SK-N-SH (cell line): ENCODE results near the gene HSPA14. TPM values are rescaled to one million over a fixed set of nuclear protein-coding genes. Genes with fewer than 3 reads are reported as not detected.
A peak's percentile ranks its signal among the peaks of the same experiment; 100 is the strongest.

Source experiments
- CTCF ChIA-PET: fragments of 300-600, 350-600 bp; formaldehyde crosslinking; extraction: SDS; loops from one replicate; lab custom pipeline; 2021; lab: Yijun Ruan, JAX
- POLR2A ChIA-PET: fragments of 350-600 bp; sonication (Branson Sonifier 250); formaldehyde crosslinking; extraction: SDS; loops from one replicate; lab custom pipeline; 2020; ENCODE audit warnings: antibody characterized with exemption, inconsistent platforms; lab: Yijun Ruan, JAX
- DNase-seq: peaks from one replicate; pipeline ENCODE4 v3.0.0; 2012
- H2AFZ ChIP-seq: fragments of 200-600 bp; sonication (generic); 2 replicates; pipeline ENCODE4 v1.8.1; 2016; ENCODE audit warnings: antibody characterized with exemption, mild to moderate bottlenecking, low read depth
- H3F3A ChIP-seq: fragments of 200-600 bp; sonication (generic); replicated peaks from 2 replicates; pipeline ENCODE3; 2016; ENCODE audit warnings: antibody characterized with exemption, mild to moderate bottlenecking; ENCODE audit not compliant: insufficient read depth
- H3K27ac ChIP-seq, 2 experiments: fragments of 200-500 bp in 1 of 2; fragments of 200-600 bp in 1 of 2; sonication (Bioruptor generic) in 1 of 2; sonication (generic), shearing (Covaris generic) in 1 of 2; 2 replicates each; pipeline versions ENCODE4 v1.5.1 to v1.6.1; 2014 to 2016; ENCODE audit warnings: low read depth in 2 of 2, inconsistent platforms in 1 of 2, low read length in 1 of 2, mild to moderate bottlenecking in 1 of 2, mixed read lengths in 1 of 2
- H3K27me3 ChIP-seq: fragments of 200-600 bp; sonication (generic), shearing (Covaris generic); 2 replicates; pipeline ENCODE4 v1.6.1; 2016; ENCODE audit warnings: mixed run types; ENCODE audit not compliant: insufficient read depth
- H3K36me3 ChIP-seq, 2 experiments: fragments of 200-500 bp in 1 of 2; fragments of 200-600 bp in 1 of 2; sonication (Bioruptor generic) in 1 of 2; sonication (generic) in 1 of 2; replicated peaks in 1 of 2; 2 replicates each; pipeline versions ENCODE3 to v1.5.1; 2014 to 2016; ENCODE audit warnings: low read length in 1 of 2, mild to moderate bottlenecking in 1 of 2; ENCODE audit not compliant: insufficient read depth in 2 of 2, control insufficient read depth in 1 of 2
- H3K4me1 ChIP-seq, 2 experiments: fragments of 200-500 bp in 1 of 2; fragments of 200-600 bp in 1 of 2; sonication (Bioruptor generic) in 1 of 2; sonication (generic), shearing (Covaris generic) in 1 of 2; 2 replicates each; pipeline versions ENCODE4 v1.5.1 to v1.6.1; 2014 to 2016; ENCODE audit warnings: low read depth in 1 of 2, low read length in 1 of 2, mixed run types in 1 of 2; ENCODE audit not compliant: insufficient read depth in 2 of 2, control insufficient read depth in 1 of 2
- H3K4me2 ChIP-seq: fragments of 200-600 bp; sonication (generic), shearing (Covaris generic); 2 replicates; pipeline ENCODE4 v1.6.1; 2017; ENCODE audit warnings: mixed run types
- H3K4me3 ChIP-seq, 2 experiments: fragments of 200-500 bp in 1 of 2; fragments of 200-600 bp in 1 of 2; sonication (Bioruptor generic) in 1 of 2; sonication (generic), shearing (Covaris generic) in 1 of 2; 2 replicates each; pipeline versions ENCODE4 v1.5.1 to v1.8.1; 2014 to 2016; ENCODE audit warnings: low read depth in 2 of 2, inconsistent platforms in 1 of 2, low read length in 1 of 2, mild to moderate bottlenecking in 1 of 2, mixed read lengths in 1 of 2, moderate library complexity in 1 of 2
- H3K79me2 ChIP-seq: fragments of 200-600 bp; sonication (generic); 2 replicates; pipeline ENCODE4 v1.8.1; 2017; ENCODE audit warnings: mild to moderate bottlenecking; ENCODE audit not compliant: insufficient read depth
- H3K9ac ChIP-seq: fragments of 200-600 bp; sonication (generic); 2 replicates; pipeline ENCODE4 v1.6.1; 2017; ENCODE audit warnings: mixed run types
- H3K9me2 ChIP-seq: fragments of 200-600 bp; sonication (generic); 2 replicates; pipeline ENCODE4 v1.6.1; 2017; ENCODE audit warnings: mixed run types
- H3K9me3 ChIP-seq: fragments of 200-600 bp; sonication (generic); 2 replicates; pipeline ENCODE4 v1.6.1; 2017; ENCODE audit warnings: mixed run types, mild to moderate bottlenecking, moderate library complexity
- H4K20me1 ChIP-seq: fragments of 200-600 bp; sonication (generic); 2 replicates; pipeline ENCODE4 v1.6.1; 2017; ENCODE audit warnings: mild to moderate bottlenecking, mixed run types; ENCODE audit not compliant: insufficient read depth
- ELF1 ChIP-seq: IDR thresholded peaks from 2 replicates; pipeline ENCODE4 v1.4.0; 2012
- FOXJ3 ChIP-seq: sonication (generic); formaldehyde crosslinking; IDR thresholded peaks from 2 replicates; pipeline ENCODE4 v1.5.1; 2020; ENCODE audit warnings: mild to moderate bottlenecking, missing genetic modification reagents
- FOXM1 ChIP-seq: IDR thresholded peaks from 2 replicates; pipeline ENCODE4 v1.4.0; 2012; ENCODE audit warnings: low read depth, mild to moderate bottlenecking
- JUND ChIP-seq: IDR thresholded peaks from 2 replicates; pipeline ENCODE4 v1.4.0; 2012
- MXI1 ChIP-seq: IDR thresholded peaks from 2 replicates; pipeline ENCODE4 v1.6.1; 2012; ENCODE audit warnings: mild to moderate bottlenecking, low read depth, low read length, improper control_type of control experiment
- RCOR1 ChIP-seq: fragments of 150-350 bp; IDR thresholded peaks from 2 replicates; pipeline ENCODE4 v1.6.1; 2017; ENCODE audit warnings: antibody characterized with exemption, low read length
- TAF1 ChIP-seq: IDR thresholded peaks from 2 replicates; pipeline ENCODE4 v1.6.1; 2012; ENCODE audit warnings: low read depth, mild to moderate bottlenecking, low read length, moderate library complexity, borderline replicate concordance
- TCF12 ChIP-seq: IDR thresholded peaks from 2 replicates; pipeline ENCODE4 v1.4.0; 2012
- TEAD4 ChIP-seq: IDR thresholded peaks from 2 replicates; pipeline ENCODE4 v1.4.0; 2012; ENCODE audit warnings: mild to moderate bottlenecking, borderline replicate concordance; ENCODE audit not compliant: insufficient read depth
- WGBS: methylation state at CpG from one replicate; pipeline ENCODE4 v1.1.6; 2017; ENCODE audit warnings: low lambda C conversion rate; 5-methylcytosine and 5-hydroxymethylcytosine counted together
- polyA plus RNA-seq, 3 experiments: library from polyadenylated mRNA; depleted of rRNA; stranded (reverse); fragments of >200 nt; gene quantifications; 2 replicates each; pipeline ENCODE4 v1.2.3, GENCODE V29; 2012
- TF ChIP-seq, protein P1 (sequence below): IDR thresholded peaks from 2 replicates; pipeline ENCODE4 v1.4.0; 2012; ENCODE audit warnings: low read depth, borderline replicate concordance
- TF ChIP-seq, protein P2 (sequence below): IDR thresholded peaks from 2 replicates; pipeline ENCODE4 v1.4.0; 2012; ENCODE audit warnings: low read depth, borderline replicate concordance
- TF ChIP-seq, protein P3 (sequence below): fragments of 150-350 bp; IDR thresholded peaks from 2 replicates; pipeline ENCODE4 v1.6.1; 2016; ENCODE audit warnings: mild to moderate bottlenecking, low read depth, low read length
- TF ChIP-seq, protein P4 (sequence below): IDR thresholded peaks from 2 replicates; pipeline ENCODE4 v1.4.0; 2012; ENCODE audit warnings: low read depth

The HSPA14 gene
- polyA plus RNA-seq, 1 of the 3 experiments (the other 2 are of a cell fraction) = 8.8 TPM

DNA sequence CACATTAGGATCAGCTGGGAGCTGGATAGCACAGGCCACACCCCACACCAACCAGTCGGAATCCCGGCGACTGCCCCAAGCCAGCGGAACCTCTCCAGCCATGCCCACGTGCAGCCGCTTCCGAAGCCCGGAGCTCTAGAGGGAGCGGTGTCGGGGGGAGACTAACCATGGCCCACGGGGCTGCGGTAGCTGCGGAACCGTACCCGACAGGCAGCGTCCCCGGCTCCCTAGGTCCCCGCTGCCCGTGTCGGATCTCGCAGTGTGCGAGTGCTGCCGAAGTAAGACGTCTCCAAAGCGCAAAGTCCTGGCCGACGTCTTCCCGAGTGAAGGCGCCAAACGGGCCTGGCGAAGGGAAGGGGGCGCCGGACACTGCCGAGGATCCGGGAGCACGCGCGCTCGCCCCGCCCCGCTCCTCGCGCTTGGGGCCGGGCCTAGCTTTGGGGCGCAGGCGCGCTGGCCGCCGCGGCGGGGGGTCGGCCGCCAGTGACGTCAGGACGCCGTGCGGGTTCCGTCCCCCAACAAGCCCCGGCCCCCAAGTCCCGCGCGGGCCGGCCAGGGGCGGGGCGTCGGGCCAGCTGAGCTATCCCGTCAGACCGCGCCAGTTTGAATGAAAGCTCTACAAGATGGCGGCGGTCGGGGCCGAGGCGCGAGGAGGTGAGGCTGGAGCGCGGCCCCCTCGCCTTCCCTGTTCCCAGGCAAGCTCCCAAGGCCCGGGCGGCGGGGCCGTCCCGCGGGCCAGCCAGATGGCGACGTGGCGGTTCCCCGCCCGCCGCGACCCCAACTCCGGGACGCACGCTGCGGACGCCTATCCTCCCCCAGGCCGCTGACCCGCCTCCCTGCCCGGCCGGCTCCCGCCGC lies 40.4 kb downstream of the HSPA14 start, which contains the start of gene SUV39H2 (continued):
- TF ChIP-seq, protein P1, sequence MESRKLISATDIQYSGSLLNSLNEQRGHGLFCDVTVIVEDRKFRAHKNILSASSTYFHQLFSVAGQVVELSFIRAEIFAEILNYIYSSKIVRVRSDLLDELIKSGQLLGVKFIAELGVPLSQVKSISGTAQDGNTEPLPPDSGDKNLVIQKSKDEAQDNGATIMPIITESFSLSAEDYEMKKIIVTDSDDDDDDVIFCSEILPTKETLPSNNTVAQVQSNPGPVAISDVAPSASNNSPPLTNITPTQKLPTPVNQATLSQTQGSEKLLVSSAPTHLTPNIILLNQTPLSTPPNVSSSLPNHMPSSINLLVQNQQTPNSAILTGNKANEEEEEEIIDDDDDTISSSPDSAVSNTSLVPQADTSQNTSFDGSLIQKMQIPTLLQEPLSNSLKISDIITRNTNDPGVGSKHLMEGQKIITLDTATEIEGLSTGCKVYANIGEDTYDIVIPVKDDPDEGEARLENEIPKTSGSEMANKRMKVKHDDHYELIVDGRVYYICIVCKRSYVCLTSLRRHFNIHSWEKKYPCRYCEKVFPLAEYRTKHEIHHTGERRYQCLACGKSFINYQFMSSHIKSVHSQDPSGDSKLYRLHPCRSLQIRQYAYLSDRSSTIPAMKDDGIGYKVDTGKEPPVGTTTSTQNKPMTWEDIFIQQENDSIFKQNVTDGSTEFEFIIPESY = peak; percentile 91
- TF ChIP-seq, protein P2, sequence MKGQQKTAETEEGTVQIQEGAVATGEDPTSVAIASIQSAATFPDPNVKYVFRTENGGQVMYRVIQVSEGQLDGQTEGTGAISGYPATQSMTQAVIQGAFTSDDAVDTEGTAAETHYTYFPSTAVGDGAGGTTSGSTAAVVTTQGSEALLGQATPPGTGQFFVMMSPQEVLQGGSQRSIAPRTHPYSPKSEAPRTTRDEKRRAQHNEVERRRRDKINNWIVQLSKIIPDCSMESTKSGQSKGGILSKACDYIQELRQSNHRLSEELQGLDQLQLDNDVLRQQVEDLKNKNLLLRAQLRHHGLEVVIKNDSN = peak; percentile 36; the same call in 1 of the 2 replicates
- TF ChIP-seq FOXJ3 (no peak), TAF1 (peak; percentile 81), RCOR1 (no peak), TEAD4 (no peak), ELF1 (peak; percentile 13; the same call in 1 of the 2 replicates), JUND (no peak), TCF12 (no peak), FOXM1 (no peak)
- TF ChIP-seq, protein P3, sequence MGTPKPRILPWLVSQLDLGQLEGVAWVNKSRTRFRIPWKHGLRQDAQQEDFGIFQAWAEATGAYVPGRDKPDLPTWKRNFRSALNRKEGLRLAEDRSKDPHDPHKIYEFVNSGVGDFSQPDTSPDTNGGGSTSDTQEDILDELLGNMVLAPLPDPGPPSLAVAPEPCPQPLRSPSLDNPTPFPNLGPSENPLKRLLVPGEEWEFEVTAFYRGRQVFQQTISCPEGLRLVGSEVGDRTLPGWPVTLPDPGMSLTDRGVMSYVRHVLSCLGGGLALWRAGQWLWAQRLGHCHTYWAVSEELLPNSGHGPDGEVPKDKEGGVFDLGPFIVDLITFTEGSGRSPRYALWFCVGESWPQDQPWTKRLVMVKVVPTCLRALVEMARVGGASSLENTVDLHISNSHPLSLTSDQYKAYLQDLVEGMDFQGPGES = no peak

DNA sequence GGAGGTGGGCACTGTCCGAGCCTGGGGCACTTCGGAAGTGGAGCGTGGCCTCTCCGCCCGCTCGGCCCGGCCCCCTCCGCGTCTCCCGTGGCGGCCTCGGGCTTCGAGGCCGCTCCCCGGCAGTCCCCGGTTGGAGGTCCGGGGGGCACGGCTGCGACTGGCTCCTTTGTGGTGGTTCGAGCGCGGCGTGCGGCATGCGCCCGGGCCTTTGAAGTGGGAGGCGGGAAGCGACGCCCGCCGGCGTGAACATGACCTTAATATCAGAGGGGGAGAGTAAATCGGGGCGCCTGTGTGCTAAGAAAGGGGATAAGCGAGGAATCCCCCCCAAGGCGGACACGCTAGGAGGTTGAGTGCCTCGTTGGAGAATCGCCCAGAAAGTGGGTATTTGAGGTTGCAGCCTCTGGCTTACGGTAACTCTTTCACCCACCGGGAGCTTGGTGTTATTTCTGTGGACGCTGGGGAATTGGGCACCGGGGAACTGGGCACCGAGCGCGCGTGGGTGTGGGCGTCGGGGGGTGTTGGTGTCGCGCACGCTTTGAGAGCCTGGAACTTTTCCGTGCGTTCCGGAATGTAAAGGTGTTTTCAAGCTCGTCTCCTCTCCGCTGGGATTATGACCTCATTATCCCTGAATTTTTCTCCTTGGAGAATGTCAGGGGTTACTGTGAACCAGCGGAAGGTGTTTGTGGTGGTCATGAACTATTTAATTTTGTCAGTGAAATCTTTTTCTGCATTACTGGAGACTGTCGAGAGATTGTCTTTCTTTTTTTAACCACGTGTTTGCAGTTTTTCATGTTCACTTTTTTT lies 41.2 kb downstream of the HSPA14 start:
- Histone ChIP-seq H3K4me1 (peaks cover 18 to 19% of the 10 kb centered on the region in 2 experiments; a peak in 3 of 4 replicates), H3K27me3 (no peaks in the 10 kb centered on the region), H2AFZ (peak overlapping the region; percentile 25; the same call in 1 of the 2 replicates), H3K36me3 (peaks cover 4 to 14% of the 10 kb centered on the region in 2 experiments), H3K9me3 (no peaks in the 10 kb centered on the region), H3K9ac (peak overlapping the region; percentile 90), H3K9me2 (no peaks in the 10 kb centered on the region), H3K4me2 (peak overlapping the region; percentile 80), H3F3A (no peaks in the 10 kb centered on the region), H3K27ac (peak overlapping the region; percentile 64 to 94), H3K4me3 (peak overlapping the region; percentile 88 to 97), H4K20me1 (no peaks in the 10 kb centered on the region), H3K79me2 (peaks cover 87% of the 10 kb centered on the region)
- no peak for DNase-seq
- under 1% methylated on average over 26 of the region's 60 CpGs for WGBS
- ChIA-PET POLR2A (interaction anchor here (0.8 to 2.8 kb wide), 5 partner anchors 9 to 80 kb away, joined by 3 to 36 read pairs (median 12); partner anchors contain the start of genes CDNF, DCLRE1C, HSPA14 and MEIG1), CTCF (interaction anchor here (0.8 to 1.7 kb wide), 4 partner anchors 10 to 382 kb away, joined by 3 to 8 read pairs (median 4); partner anchors contain the start of genes CDNF, HSPA14 and MSANTD7)
- TF ChIP-seq, protein P4, sequence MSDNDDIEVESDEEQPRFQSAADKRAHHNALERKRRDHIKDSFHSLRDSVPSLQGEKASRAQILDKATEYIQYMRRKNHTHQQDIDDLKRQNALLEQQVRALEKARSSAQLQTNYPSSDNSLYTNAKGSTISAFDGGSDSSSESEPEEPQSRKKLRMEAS = peak; percentile 14; the same call in 1 of the 2 replicates
- TF ChIP-seq MXI1 (peak; percentile 61; the same call in 1 of the 2 replicates), JUND (no peak)
